ENCODE results near the gene STAG2.

Gene STAG2

GRCh38 chrX:123986377-123986776 lies 24.9 kb downstream of the STAG2 start:
- ChIA-PET POLR2A (no interaction called here), CTCF (interaction anchor here (0.6 to 1.0 kb wide), 2 partner anchors 29 to 153 kb away, joined by 3 to 4 read pairs; no protein-coding TSS in a partner anchor)
- TF ChIP-seq LEF1 (IDR thresholded peaks at IDR 0.05; ENCODE audit: borderline replicate concordance) (no peak), L3MBTL2 (conservative IDR thresholded peaks at IDR 0.05) (no peak), ZNF384 (IDR thresholded peaks at IDR 0.05) (no peak), ELF4 (IDR thresholded peaks at IDR 0.05) (no peak), FOXK2 (IDR thresholded peaks at IDR 0.05) (no peak), SUZ12 (IDR thresholded peaks at IDR 0.05) (no peak)
- no peak for DNase-seq (ENCODE audit: extremely low spot score)

GRCh38 chrX:123988423-123989111 lies 27.1 kb downstream of the STAG2 start:
- TF ChIP-seq HDGF (IDR thresholded peaks at IDR 0.05; ENCODE audit: borderline replicate concordance) (no peak), ZNF384 (IDR thresholded peaks at IDR 0.05) (no peak), FOXA1 (IDR thresholded peaks at IDR 0.05) (no peak), TARDBP (IDR thresholded peaks at IDR 0.05) (no peak), PKNOX1 (IDR thresholded peaks at IDR 0.05) (peak; percentile 57)
- ChIA-PET POLR2A (no interaction called here), CTCF (no interaction called here)
- no peak for DNase-seq (ENCODE audit: extremely low spot score)

GRCh38 chrX:123989235-123989634 lies 27.7 kb downstream of the STAG2 start:
- no peak for TF ChIP-seq CTBP1 (IDR thresholded peaks at IDR 0.05; ENCODE audit: borderline replicate concordance)
- TF ChIP-seq FOXA1 (IDR thresholded peaks at IDR 0.05), result no peak
- TF ChIP-seq PKNOX1 (IDR thresholded peaks at IDR 0.05), result no peak
- TF ChIP-seq FOXK2 (IDR thresholded peaks at IDR 0.05), result no peak
- CTCF ChIA-PET, result no interaction called here
- POLR2A ChIA-PET, result no interaction called here
- DNase-seq (ENCODE audit: extremely low spot score), result no peak

- CTCF ChIA-PET, result no interaction called here
- POLR2A ChIA-PET, result no interaction called here
- TF ChIP-seq PKNOX1 (IDR thresholded peaks at IDR 0.05) (no peak), BHLHE40 (IDR thresholded peaks at IDR 0.05; ENCODE audit: borderline replicate concordance) (no peak), L3MBTL2 (conservative IDR thresholded peaks at IDR 0.05) (no peak)
- DNase-seq (ENCODE audit: extremely low spot score), result no peak
Observed at GRCh38 chrX:123990169-123990568, 28.7 kb downstream of the STAG2 start.

GRCh38 chrX:123990602-123991001 lies 29.1 kb downstream of the STAG2 start:
- no peak for DNase-seq (ENCODE audit: extremely low spot score)
- TF ChIP-seq NFRKB (IDR thresholded peaks at IDR 0.05) (no peak), ELF4 (IDR thresholded peaks at IDR 0.05) (no peak), FOXA1 (IDR thresholded peaks at IDR 0.05) (no peak), CTBP1 (IDR thresholded peaks at IDR 0.05; ENCODE audit: borderline replicate concordance) (no peak), SP1 (IDR thresholded peaks at IDR 0.05) (no peak), L3MBTL2 (conservative IDR thresholded peaks at IDR 0.05) (no peak), ZNF384 (IDR thresholded peaks at IDR 0.05) (no peak), LEF1 (IDR thresholded peaks at IDR 0.05; ENCODE audit: borderline replicate concordance) (no peak), PKNOX1 (IDR thresholded peaks at IDR 0.05) (no peak), HDGF (IDR thresholded peaks at IDR 0.05; ENCODE audit: borderline replicate concordance) (no peak), BHLHE40 (IDR thresholded peaks at IDR 0.05; ENCODE audit: borderline replicate concordance) (no peak), FOXK2 (IDR thresholded peaks at IDR 0.05) (no peak), SUZ12 (IDR thresholded peaks at IDR 0.05) (no peak)
- ChIA-PET POLR2A (no interaction called here), CTCF (interaction anchor here (0.6 to 0.7 kb wide), 2 partner anchors 10 to 19 kb away, joined by 4 to 8 read pairs; no protein-coding TSS in a partner anchor)

- TF ChIP-seq SP1 (IDR thresholded peaks at IDR 0.05) (no peak), FOXA1 (IDR thresholded peaks at IDR 0.05) (no peak), ELF4 (IDR thresholded peaks at IDR 0.05) (no peak), ARNT (IDR thresholded peaks at IDR 0.05) (no peak), SUZ12 (IDR thresholded peaks at IDR 0.05) (no peak), PKNOX1 (IDR thresholded peaks at IDR 0.05) (no peak), ZNF384 (IDR thresholded peaks at IDR 0.05) (no peak), L3MBTL2 (conservative IDR thresholded peaks at IDR 0.05) (no peak), LEF1 (IDR thresholded peaks at IDR 0.05; ENCODE audit: borderline replicate concordance) (no peak), BHLHE40 (IDR thresholded peaks at IDR 0.05; ENCODE audit: borderline replicate concordance) (no peak), FOXK2 (IDR thresholded peaks at IDR 0.05) (no peak), FOXM1 (IDR thresholded peaks at IDR 0.05; ENCODE audit: borderline replicate concordance) (no peak), TARDBP (IDR thresholded peaks at IDR 0.05) (no peak), HDGF (IDR thresholded peaks at IDR 0.05; ENCODE audit: borderline replicate concordance) (no peak), NFRKB (IDR thresholded peaks at IDR 0.05) (no peak), CTBP1 (IDR thresholded peaks at IDR 0.05; ENCODE audit: borderline replicate concordance) (no peak)
- ChIA-PET POLR2A (no interaction called here), CTCF (interaction anchor here (1.0 kb wide), 1 partner anchor 161 kb away, joined by 3 read pairs; no protein-coding TSS in a partner anchor)
- no peak for DNase-seq (ENCODE audit: extremely low spot score)
Observed at GRCh38 chrX:123993326-123993725, 31.8 kb downstream of the STAG2 start.

All from HEK293T (cell line).